ENCODE data around the gene HABP4.

DNA sequence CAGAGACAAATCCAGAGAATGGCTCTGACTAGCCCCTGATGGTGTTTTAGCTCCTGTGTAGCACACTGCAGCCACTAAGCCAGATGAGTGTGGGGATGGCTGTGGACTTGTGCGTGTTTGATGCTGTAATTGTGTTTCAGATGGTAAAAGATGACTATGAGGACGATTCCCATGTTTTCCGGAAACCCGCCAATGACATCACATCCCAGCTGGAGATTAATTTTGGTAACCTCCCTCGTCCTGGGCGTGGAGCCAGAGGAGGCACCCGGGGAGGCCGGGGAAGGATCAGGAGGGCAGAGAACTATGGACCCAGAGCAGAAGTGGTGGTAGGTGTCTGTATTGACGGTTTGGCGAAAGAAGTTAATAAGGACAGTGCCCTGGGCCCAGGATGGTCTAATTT, 38.0 kb downstream of the HABP4 start:
- TF ChIP-seq, protein P1, sequence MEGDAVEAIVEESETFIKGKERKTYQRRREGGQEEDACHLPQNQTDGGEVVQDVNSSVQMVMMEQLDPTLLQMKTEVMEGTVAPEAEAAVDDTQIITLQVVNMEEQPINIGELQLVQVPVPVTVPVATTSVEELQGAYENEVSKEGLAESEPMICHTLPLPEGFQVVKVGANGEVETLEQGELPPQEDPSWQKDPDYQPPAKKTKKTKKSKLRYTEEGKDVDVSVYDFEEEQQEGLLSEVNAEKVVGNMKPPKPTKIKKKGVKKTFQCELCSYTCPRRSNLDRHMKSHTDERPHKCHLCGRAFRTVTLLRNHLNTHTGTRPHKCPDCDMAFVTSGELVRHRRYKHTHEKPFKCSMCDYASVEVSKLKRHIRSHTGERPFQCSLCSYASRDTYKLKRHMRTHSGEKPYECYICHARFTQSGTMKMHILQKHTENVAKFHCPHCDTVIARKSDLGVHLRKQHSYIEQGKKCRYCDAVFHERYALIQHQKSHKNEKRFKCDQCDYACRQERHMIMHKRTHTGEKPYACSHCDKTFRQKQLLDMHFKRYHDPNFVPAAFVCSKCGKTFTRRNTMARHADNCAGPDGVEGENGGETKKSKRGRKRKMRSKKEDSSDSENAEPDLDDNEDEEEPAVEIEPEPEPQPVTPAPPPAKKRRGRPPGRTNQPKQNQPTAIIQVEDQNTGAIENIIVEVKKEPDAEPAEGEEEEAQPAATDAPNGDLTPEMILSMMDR (IDR thresholded peaks at IDR 0.05; ENCODE audit: low read length) = no peak
- TF ChIP-seq EZH2 (IDR thresholded peaks at IDR 0.05; ENCODE audit: borderline replicate concordance, low read length) = no peak
